Skeletal muscle satellite cell (primary cell): ENCODE measurements around the gene DGLUCY.
"Not testable (repeated sequence)": the region's sequence is repeated elsewhere in the genome, so short reads cannot be mapped to it uniquely, and the experiment has no call there.

Experiments used
- H3K27me3 ChIP-seq: 2 replicates; pipeline ENCODE4 v1.7.0; 2013; ENCODE audit warnings: low read length; ENCODE audit not compliant: control insufficient read depth, insufficient read depth
- H3K36me3 ChIP-seq: 2 replicates; pipeline ENCODE4 v1.7.0; 2013; ENCODE audit warnings: mild to moderate bottlenecking, control low read depth, low read length; ENCODE audit not compliant: insufficient read depth
- H3K4me1 ChIP-seq: 2 replicates; pipeline ENCODE4 v1.7.0; 2013; ENCODE audit warnings: low read length; ENCODE audit not compliant: control insufficient read depth, insufficient read depth
- H3K4me2 ChIP-seq: 2 replicates; pipeline ENCODE4 v1.7.0; 2013; ENCODE audit warnings: mild to moderate bottlenecking, low read length
- H3K4me3 ChIP-seq: 2 replicates; pipeline ENCODE4 v1.7.0; 2013; ENCODE audit warnings: low read length
- H3K9ac ChIP-seq: 2 replicates; pipeline ENCODE4 v1.7.0; 2013; ENCODE audit warnings: mild to moderate bottlenecking, low read depth, low read length, moderate library complexity
- H3K9me3 ChIP-seq: replicated peaks from 2 replicates; pipeline ENCODE4 v1.7.0; 2013; ENCODE audit warnings: mild to moderate bottlenecking, control low read depth, low read length

The DGLUCY gene

GRCh38 chr14:91219517-91220389 lies 105.9 kb downstream of the DGLUCY start:
- no peak overlapping the region for H3K4me3 ChIP-seq
- H3K4me1 ChIP-seq: peaks cover 4% of the 10 kb centered on the region
- no peaks in the 10 kb centered on the region for H3K27me3 ChIP-seq
- H3K4me2 ChIP-seq: no peak overlapping the region
- H3K9ac ChIP-seq: no peak overlapping the region
- H3K36me3 ChIP-seq: no peaks in the 10 kb centered on the region
- no peaks in the 10 kb centered on the region for H3K9me3 ChIP-seq

- peaks cover 4% of the 10 kb centered on the region for H3K4me1 ChIP-seq
- no peaks in the 10 kb centered on the region for H3K36me3 ChIP-seq
- H3K4me2 ChIP-seq: no peak overlapping the region
- no peak overlapping the region for H3K4me3 ChIP-seq
- no peak overlapping the region for H3K9ac ChIP-seq
- H3K9me3 ChIP-seq: no peaks in the 10 kb centered on the region
- no peaks in the 10 kb centered on the region for H3K27me3 ChIP-seq
These were observed 106.7 kb downstream of the DGLUCY start for GRCh38 chr14:91220581-91221000.

DNA sequence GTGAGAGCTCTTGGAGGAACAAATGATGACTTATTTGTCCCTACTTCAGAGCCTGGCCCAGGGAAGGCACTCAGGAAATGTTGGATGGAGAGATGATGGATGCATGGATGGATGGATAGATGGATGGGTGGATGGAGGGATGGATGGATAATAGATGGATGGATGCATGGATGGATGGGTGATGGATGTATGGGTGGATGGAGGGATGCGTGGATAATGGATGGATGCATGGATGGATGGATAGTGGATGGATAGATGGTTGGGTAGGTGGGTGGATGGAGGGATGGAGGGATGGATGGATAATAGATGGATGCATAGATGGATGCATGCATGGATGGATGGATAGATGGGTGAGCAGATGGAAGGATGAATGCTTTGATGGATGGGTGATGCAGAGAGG lies 107.4 kb downstream of the DGLUCY start:
- H3K4me1 ChIP-seq: peaks cover 4% of the 10 kb centered on the region
- H3K9ac ChIP-seq: no peak overlapping the region
- no peaks in the 10 kb centered on the region for H3K27me3 ChIP-seq
- no peak overlapping the region for H3K4me3 ChIP-seq
- H3K36me3 ChIP-seq: no peaks in the 10 kb centered on the region
- no peaks in the 10 kb centered on the region for H3K9me3 ChIP-seq
- no peak overlapping the region for H3K4me2 ChIP-seq

GRCh38 chr14:91223028-91223783 lies 109.3 kb downstream of the DGLUCY start:
- Histone ChIP-seq H3K36me3 (no peaks in the 10 kb centered on the region), H3K4me2 (no peak overlapping the region), H3K27me3 (no peaks in the 10 kb centered on the region), H3K9ac (no peak overlapping the region), H3K9me3 (no peaks in the 10 kb centered on the region), H3K4me3 (no peak overlapping the region), H3K4me1 (peaks cover 14% of the 10 kb centered on the region)

- peaks cover 32% of the 10 kb centered on the region for H3K4me1 ChIP-seq
- no peaks in the 10 kb centered on the region for H3K27me3 ChIP-seq
- H3K4me2 ChIP-seq: no peak overlapping the region
- no peaks in the 10 kb centered on the region for H3K9me3 ChIP-seq
- H3K4me3 ChIP-seq: no peak overlapping the region
- H3K9ac ChIP-seq: no peak overlapping the region
- H3K36me3 ChIP-seq: no peaks in the 10 kb centered on the region
These were observed 111.2 kb downstream of the DGLUCY start for GRCh38 chr14:91225025-91225424.

GRCh38 chr14:91226360-91226759 lies 112.5 kb downstream of the DGLUCY start:
- not testable (repeated sequence) for H3K36me3 ChIP-seq, H3K4me3 ChIP-seq, H3K27me3 ChIP-seq, H3K9me3 ChIP-seq, H3K4me2 ChIP-seq, H3K9ac ChIP-seq
- peaks cover 43% of the 10 kb centered on the region for H3K4me1 ChIP-seq

- Histone ChIP-seq H3K4me1 (peaks cover 47% of the 10 kb centered on the region), H3K27me3 (no peaks in the 10 kb centered on the region), H3K9ac (no peak overlapping the region), H3K36me3 (no peaks in the 10 kb centered on the region), H3K4me2 (no peak overlapping the region), H3K9me3 (no peaks in the 10 kb centered on the region), H3K4me3 (no peak overlapping the region)
These were observed 113.3 kb downstream of the DGLUCY start for GRCh38 chr14:91227183-91227628.

DNA sequence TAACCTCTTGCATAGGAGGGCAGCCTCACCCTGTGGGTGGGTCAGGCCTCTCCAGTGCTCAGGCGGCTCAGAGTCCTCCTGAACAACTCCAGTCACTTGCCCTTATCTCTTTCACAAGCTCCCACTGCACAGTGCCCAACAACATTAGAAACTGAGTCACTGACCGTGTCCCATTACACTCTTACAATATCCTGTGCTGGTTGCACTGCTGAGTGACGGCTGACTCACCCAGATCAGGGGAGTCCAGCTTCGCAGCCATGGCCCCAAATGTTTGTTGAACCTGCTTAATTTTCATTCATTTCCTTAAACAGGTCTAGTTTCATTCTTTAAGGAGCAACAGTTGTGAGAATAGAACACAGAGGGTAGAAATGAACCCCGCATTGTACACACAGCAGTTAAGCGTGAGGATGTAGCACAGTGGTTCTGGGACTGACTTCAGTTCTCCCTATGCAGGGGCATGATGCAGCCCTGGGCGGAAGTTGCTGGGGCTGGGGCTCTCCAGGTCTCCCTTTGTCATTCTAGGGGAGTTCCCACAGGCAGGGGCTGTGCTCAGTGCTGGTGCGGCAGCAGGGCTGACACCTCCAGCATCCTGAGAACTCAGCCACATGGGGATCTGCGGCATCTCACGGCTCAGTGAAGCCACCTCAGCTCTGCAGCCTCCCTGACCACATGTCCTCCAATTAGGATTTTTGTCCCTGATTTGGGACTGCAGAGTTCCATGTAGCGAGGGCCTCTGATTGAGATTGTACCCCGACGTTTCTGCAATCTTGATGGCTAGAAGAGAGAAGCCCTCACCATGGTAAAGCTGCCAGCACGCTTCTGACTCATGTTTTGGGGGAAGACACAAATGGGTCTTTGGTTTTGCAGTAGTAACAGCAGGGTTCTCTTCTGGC lies 114.5 kb downstream of the DGLUCY start:
- Histone ChIP-seq H3K36me3 (no peaks in the 10 kb centered on the region), H3K9ac (no peak overlapping the region), H3K4me3 (peak overlapping the region; percentile 23), H3K4me2 (peak overlapping the region; percentile 48), H3K9me3 (no peaks in the 10 kb centered on the region), H3K4me1 (peaks cover 42% of the 10 kb centered on the region), H3K27me3 (no peaks in the 10 kb centered on the region)

GRCh38 chr14:91229005-91229382 lies 115.1 kb downstream of the DGLUCY start:
- no peak overlapping the region for H3K4me3 ChIP-seq
- H3K9me3 ChIP-seq: no peaks in the 10 kb centered on the region
- no peaks in the 10 kb centered on the region for H3K27me3 ChIP-seq
- no peak overlapping the region for H3K9ac ChIP-seq
- no peaks in the 10 kb centered on the region for H3K36me3 ChIP-seq
- H3K4me2 ChIP-seq: peak overlapping the region; percentile 11
- H3K4me1 ChIP-seq: peaks cover 42% of the 10 kb centered on the region

- H3K36me3 ChIP-seq: peaks cover 4% of the 10 kb centered on the region
- no peaks in the 10 kb centered on the region for H3K27me3 ChIP-seq
- H3K4me1 ChIP-seq: peaks cover 42% of the 10 kb centered on the region
- H3K9ac ChIP-seq: peak overlapping the region; percentile 0
- H3K4me2 ChIP-seq: peak overlapping the region; percentile 3
- H3K4me3 ChIP-seq: peak overlapping the region; percentile 27
- H3K9me3 ChIP-seq: no peaks in the 10 kb centered on the region
These were observed 115.9 kb downstream of the DGLUCY start for GRCh38 chr14:91229743-91230200.
